A673 (cell line): ENCODE data around the gene UCK1. TPM values are rescaled to one million over a fixed set of nuclear protein-coding genes. Genes with fewer than 3 reads are reported as not detected.

ENCODE experiments used
- BruUV-seq: library from RNA; stranded (reverse); fragments of 400-500 nt; replicated peaks from 2 replicates; lab custom pipeline; 2021; lab: Mats Ljungman, UMichigan
- CTCF ChIA-PET: fragments of 300-600 bp; sonication (Branson Sonifier 250); formaldehyde crosslinking; loops from one replicate; lab custom pipeline; 2022; ENCODE audit warnings: antibody characterized with exemption; lab: Charles Lee
- POLR2A ChIA-PET: fragments of 300-600 bp; sonication (Branson Sonifier 250); formaldehyde crosslinking; loops from one replicate; lab custom pipeline; 2022; ENCODE audit warnings: antibody characterized with exemption; ENCODE audit not compliant: low non-redundant PET; lab: Charles Lee
- DNase-seq: peaks from one replicate; pipeline ENCODE4 v3.0.0-alpha.2; 2015; ENCODE audit warnings: low spot score
- H3K27ac ChIP-seq: fragments of 200-600 bp; sonication (generic); 2 replicates; pipeline ENCODE4 v1.5.1; 2016; ENCODE audit warnings: mixed run types, low read depth, mild to moderate bottlenecking, mixed read lengths, antibody characterized with exemption, low read length; ENCODE audit not compliant: poor library complexity, severe bottlenecking
- H3K27me3 ChIP-seq: fragments of 200-600 bp; sonication (generic); replicated peaks from 2 replicates; pipeline ENCODE4 v1.6.1; 2017; ENCODE audit warnings: mixed run types, low read depth, mild to moderate bottlenecking, mixed read lengths, antibody characterized with exemption, low read length; ENCODE audit not compliant: insufficient read depth, poor library complexity
- H3K36me3 ChIP-seq: fragments of 200-600 bp; sonication (generic); 2 replicates; pipeline ENCODE4 v1.6.1; 2016; ENCODE audit warnings: mixed run types, mild to moderate bottlenecking, mixed read lengths, antibody characterized with exemption, low read length; ENCODE audit not compliant: insufficient read depth, poor library complexity, severe bottlenecking
- H3K4me1 ChIP-seq: fragments of 200-600 bp; sonication (generic); 2 replicates; pipeline ENCODE4 v1.6.1; 2017; ENCODE audit warnings: mixed run types, mild to moderate bottlenecking, mixed read lengths, antibody characterized with exemption, low read length; ENCODE audit not compliant: insufficient read depth, poor library complexity, severe bottlenecking
- H3K4me3 ChIP-seq: fragments of 200-600 bp; sonication (generic); 2 replicates; pipeline ENCODE4 v1.5.1; 2016; ENCODE audit warnings: low read depth, mixed run types, mild to moderate bottlenecking, mixed read lengths, low read length; ENCODE audit not compliant: poor library complexity, severe bottlenecking
- H3K9me3 ChIP-seq: fragments of 200-600 bp; sonication (generic); 2 replicates; pipeline ENCODE4 v1.6.1; 2016; ENCODE audit warnings: mixed run types, low read depth, mild to moderate bottlenecking, mixed read lengths, antibody characterized with exemption, low read length; ENCODE audit not compliant: poor library complexity, severe bottlenecking
- EZH2 ChIP-seq: fragments of 200-600 bp; sonication (generic); IDR thresholded peaks from 2 replicates; pipeline ENCODE4 v1.6.1; 2017; ENCODE audit warnings: borderline replicate concordance, low read depth, mild to moderate bottlenecking, mixed read lengths, antibody characterized with exemption, low read length; ENCODE audit not compliant: poor library complexity, severe bottlenecking
- intact Hi-C: fragments of 100-400 bp; cut with micrococcal nuclease; formaldehyde crosslinking; loops from one replicate; pipeline ENCODE4 v1.10.0; 2022; ENCODE audit not compliant: unreplicated experiment
- total RNA-seq: library from RNA; stranded (reverse); gene quantifications from 2 replicates; pipeline ENCODE4 v1.2.3, GENCODE V29; 2021
- TF ChIP-seq, protein P1 (sequence below): fragments of 300-800, 200-600 bp; sonication (generic); conservative IDR thresholded peaks from 2 replicates; pipeline ENCODE4 v1.5.1; 2017; ENCODE audit warnings: low read depth, mild to moderate bottlenecking, antibody characterized with exemption, low read length, moderate library complexity, mixed read lengths

The UCK1 gene
- total RNA-seq, 1 experiment from 2014 or later, result 51.6 TPM

DNA sequence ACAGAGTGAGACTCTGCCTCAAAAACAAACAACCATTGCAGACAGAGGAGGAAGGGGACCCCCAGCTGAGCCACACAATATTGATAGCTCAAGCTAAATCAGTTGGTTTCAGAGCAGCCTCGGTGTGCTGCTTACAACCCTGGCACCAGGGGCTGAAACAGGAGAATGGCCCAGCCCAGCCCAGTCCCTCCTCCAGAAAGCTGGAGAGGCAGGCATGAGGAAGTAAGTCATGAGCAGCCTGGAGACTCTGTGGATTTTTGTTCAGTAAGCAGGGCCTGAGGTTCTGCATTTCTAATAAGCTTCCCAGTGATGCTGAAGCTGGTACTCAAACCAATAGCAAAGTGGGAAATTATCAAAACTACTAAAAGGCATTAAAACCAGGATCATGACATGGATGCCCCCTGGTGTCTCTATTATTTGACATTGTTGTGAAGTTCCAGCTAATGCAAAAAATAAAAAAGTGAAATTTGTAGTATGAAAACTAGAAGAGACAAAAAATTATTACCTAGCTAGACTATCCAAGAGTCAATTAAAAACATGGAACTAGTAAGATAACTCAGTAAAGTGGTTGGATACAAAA, 28.4 kb upstream of the UCK1 start:
- Histone ChIP-seq H3K27ac (no peak overlapping the region), H3K9me3 (peaks cover 9% of the 10 kb centered on the region), H3K36me3 (no peaks in the 10 kb centered on the region), H3K4me3 (no peak overlapping the region), H3K4me1 (no peaks in the 10 kb centered on the region), H3K27me3 (peaks cover 11% of the 10 kb centered on the region)
- no TSS peak for BruUV-seq
- intact Hi-C loops, result no loop called here
- TF ChIP-seq, protein P1, sequence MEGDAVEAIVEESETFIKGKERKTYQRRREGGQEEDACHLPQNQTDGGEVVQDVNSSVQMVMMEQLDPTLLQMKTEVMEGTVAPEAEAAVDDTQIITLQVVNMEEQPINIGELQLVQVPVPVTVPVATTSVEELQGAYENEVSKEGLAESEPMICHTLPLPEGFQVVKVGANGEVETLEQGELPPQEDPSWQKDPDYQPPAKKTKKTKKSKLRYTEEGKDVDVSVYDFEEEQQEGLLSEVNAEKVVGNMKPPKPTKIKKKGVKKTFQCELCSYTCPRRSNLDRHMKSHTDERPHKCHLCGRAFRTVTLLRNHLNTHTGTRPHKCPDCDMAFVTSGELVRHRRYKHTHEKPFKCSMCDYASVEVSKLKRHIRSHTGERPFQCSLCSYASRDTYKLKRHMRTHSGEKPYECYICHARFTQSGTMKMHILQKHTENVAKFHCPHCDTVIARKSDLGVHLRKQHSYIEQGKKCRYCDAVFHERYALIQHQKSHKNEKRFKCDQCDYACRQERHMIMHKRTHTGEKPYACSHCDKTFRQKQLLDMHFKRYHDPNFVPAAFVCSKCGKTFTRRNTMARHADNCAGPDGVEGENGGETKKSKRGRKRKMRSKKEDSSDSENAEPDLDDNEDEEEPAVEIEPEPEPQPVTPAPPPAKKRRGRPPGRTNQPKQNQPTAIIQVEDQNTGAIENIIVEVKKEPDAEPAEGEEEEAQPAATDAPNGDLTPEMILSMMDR, result no peak
- no peak for TF ChIP-seq EZH2
- ChIA-PET POLR2A (no interaction called here), CTCF (no interaction called here)
- no peak for DNase-seq

DNA sequence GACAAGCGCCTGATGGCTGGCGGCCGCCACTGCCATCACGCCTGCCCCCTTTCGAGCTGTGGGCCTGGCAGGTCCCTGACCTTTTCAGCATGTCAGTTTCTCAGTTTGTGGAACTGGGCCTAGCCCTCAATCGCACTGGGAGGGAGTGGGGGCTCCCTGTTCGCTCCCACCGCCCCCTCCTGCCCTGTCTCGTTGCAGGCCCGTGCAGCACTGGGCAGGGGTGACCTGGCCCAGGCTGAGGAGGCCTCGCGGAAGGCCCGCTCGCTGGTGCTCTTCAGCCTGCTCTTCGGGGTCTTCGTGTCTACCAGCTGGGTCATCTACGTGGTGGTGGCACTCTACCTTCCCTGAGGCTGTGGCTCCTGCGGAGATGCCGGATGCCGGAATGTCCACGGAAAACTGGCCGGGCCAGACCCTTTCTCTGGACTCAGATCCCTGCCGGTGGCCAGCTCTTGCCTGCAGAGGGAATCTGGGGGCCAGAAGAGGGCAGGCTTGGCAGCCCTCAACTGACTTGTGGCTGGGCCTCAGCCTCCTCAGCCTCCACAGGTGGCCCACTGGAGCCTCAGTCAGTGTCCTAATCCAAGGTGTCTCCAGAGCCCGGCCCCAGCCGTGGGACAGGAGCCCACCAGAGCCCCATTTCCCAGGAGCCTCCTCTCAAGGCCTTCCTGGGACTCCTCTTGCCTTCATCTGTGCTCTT, 26.9 kb upstream of the UCK1 start:
- intact Hi-C loops, result no loop called here
- H3K27ac ChIP-seq, result no peak overlapping the region
- no TSS peak for BruUV-seq
- peaks cover 20% of the 10 kb centered on the region for H3K27me3 ChIP-seq
- CTCF ChIA-PET, result no interaction called here
- TF ChIP-seq, protein P1, result no peak
- no peak for TF ChIP-seq EZH2
- no peak overlapping the region for H3K4me3 ChIP-seq
- POLR2A ChIA-PET, result no interaction called here
- H3K9me3 ChIP-seq, result peaks cover 9% of the 10 kb centered on the region
- no peaks in the 10 kb centered on the region for H3K36me3 ChIP-seq
- DNase-seq, result no peak
- no peaks in the 10 kb centered on the region for H3K4me1 ChIP-seq

GRCh38 chr9:131555841-131556673, 25.0 kb upstream of the UCK1 start:
- intact Hi-C loops, result no loop called here
- TF ChIP-seq EZH2, result no peak
- TF ChIP-seq, protein P1, result no peak
- DNase-seq, result no peak
- no TSS peak for BruUV-seq
- ChIA-PET POLR2A (no interaction called here), CTCF (no interaction called here)
- H3K4me3 ChIP-seq, result no peak overlapping the region
- peaks cover 9% of the 10 kb centered on the region for H3K9me3 ChIP-seq
- H3K27me3 ChIP-seq, result peaks cover 20% of the 10 kb centered on the region
- no peak overlapping the region for H3K27ac ChIP-seq
- no peaks in the 10 kb centered on the region for H3K4me1 ChIP-seq
- no peaks in the 10 kb centered on the region for H3K36me3 ChIP-seq
